ENCODE measurements around the gene TBC1D22A.

The TBC1D22A gene

GRCh38 chr22:46907241-46908215, 145.1 kb downstream of the TBC1D22A start:
- no peak for TF ChIP-seq CTCF (IDR thresholded peaks at IDR 0.05)

- no peak for TF ChIP-seq CTCF (IDR thresholded peaks at IDR 0.05)
These were observed 146.2 kb downstream of the TBC1D22A start for GRCh38 chr22:46908641-46909107.

- TF ChIP-seq CTCF (IDR thresholded peaks at IDR 0.05): no peak
These were observed 147.0 kb downstream of the TBC1D22A start for GRCh38 chr22:46909237-46910030.

- no peak for TF ChIP-seq CTCF (IDR thresholded peaks at IDR 0.05)
These were observed 148.2 kb downstream of the TBC1D22A start for GRCh38 chr22:46910624-46911023.

- TF ChIP-seq CTCF (IDR thresholded peaks at IDR 0.05): no peak
These were observed 148.9 kb downstream of the TBC1D22A start for GRCh38 chr22:46911346-46911745.

- TF ChIP-seq CTCF (IDR thresholded peaks at IDR 0.05): no peak
These were observed 150.9 kb downstream of the TBC1D22A start for GRCh38 chr22:46913351-46913750.

- no peak for TF ChIP-seq CTCF (IDR thresholded peaks at IDR 0.05)
These were observed 152.0 kb downstream of the TBC1D22A start for GRCh38 chr22:46914481-46914880.
